GM23248 (cell line): ENCODE data around the gene DNAJC17. TPM values are rescaled to one million over a fixed set of nuclear protein-coding genes. Genes with fewer than 3 reads are reported as not detected.

Experiments used
- DNase-seq: peaks from one replicate; pipeline ENCODE4 v3.0.0-alpha.2; 2015
- H2AFZ ChIP-seq: fragments of 200-600 bp; sonication (generic); 2 replicates; pipeline ENCODE4 v1.6.1; 2016; ENCODE audit warnings: antibody characterized with exemption
- H3F3A ChIP-seq: fragments of 200-600 bp; sonication (generic); 2 replicates; pipeline ENCODE4 v1.6.1; 2016; ENCODE audit warnings: mild to moderate bottlenecking, antibody characterized with exemption, mixed run types; ENCODE audit not compliant: insufficient read depth
- H3K27ac ChIP-seq: fragments of 200-600 bp; sonication (generic); 2 replicates; pipeline ENCODE4 v1.5.1; 2016; ENCODE audit warnings: mild to moderate bottlenecking
- H3K27me3 ChIP-seq: fragments of 200-600 bp; sonication (generic); replicated peaks from 2 replicates; pipeline ENCODE4 v1.6.1; 2016; ENCODE audit warnings: mild to moderate bottlenecking; ENCODE audit not compliant: insufficient read depth
- H3K36me3 ChIP-seq: fragments of 200-600 bp; sonication (generic); 2 replicates; pipeline ENCODE4 v1.6.1; 2016; ENCODE audit warnings: low read depth, mild to moderate bottlenecking
- H3K4me1 ChIP-seq: fragments of 200-600 bp; sonication (generic); 2 replicates; pipeline ENCODE4 v1.6.1; 2016; ENCODE audit warnings: mild to moderate bottlenecking; ENCODE audit not compliant: insufficient read depth
- H3K4me2 ChIP-seq: fragments of 200-600 bp; sonication (generic); one replicate; pipeline ENCODE4 v1.6.1; 2016; ENCODE audit warnings: mild to moderate bottlenecking; ENCODE audit not compliant: unreplicated experiment
- H3K4me3 ChIP-seq: fragments of 200-600 bp; sonication (generic); 2 replicates; pipeline ENCODE4 v1.5.1; 2016; ENCODE audit warnings: mild to moderate bottlenecking
- H3K79me2 ChIP-seq: fragments of 200-600 bp; sonication (generic); 2 replicates; pipeline ENCODE4 v1.6.1; 2016; ENCODE audit warnings: mild to moderate bottlenecking; ENCODE audit not compliant: insufficient read depth
- H3K9ac ChIP-seq: fragments of 200-600 bp; sonication (generic); 2 replicates; pipeline ENCODE4 v1.6.1; 2016; ENCODE audit warnings: mild to moderate bottlenecking
- H3K9me2 ChIP-seq: fragments of 200-600 bp; sonication (generic); 2 replicates; pipeline ENCODE4 v1.6.1; 2016; ENCODE audit warnings: mixed run types, mild to moderate bottlenecking, moderate library complexity; ENCODE audit not compliant: insufficient read depth
- H3K9me3 ChIP-seq: fragments of 200-600 bp; sonication (generic); one replicate; pipeline ENCODE4 v1.6.1; 2017; ENCODE audit warnings: low read depth
- H4K20me1 ChIP-seq: fragments of 200-600 bp; sonication (generic); 2 replicates; pipeline ENCODE4 v1.6.0; 2016; ENCODE audit not compliant: insufficient read depth
- EZH2 ChIP-seq: fragments of 200-600 bp; sonication (generic); IDR thresholded peaks from 2 replicates; pipeline ENCODE4 v1.6.1; 2018; ENCODE audit warnings: antibody characterized with exemption, mild to moderate bottlenecking; ENCODE audit not compliant: insufficient read depth, poor library complexity, severe bottlenecking
- EZH2phosphoT487 ChIP-seq: fragments of 200-600 bp; sonication (generic); IDR thresholded peaks from 2 replicates; pipeline ENCODE4 v1.6.1; 2018; ENCODE audit warnings: antibody characterized with exemption, moderate library complexity, mild to moderate bottlenecking, low read depth; ENCODE audit not compliant: insufficient read depth
- WGBS, 2 experiments: methylation state at CpG; one replicate each; pipeline ENCODE4 v1.1.6; 2015 to 2017; ENCODE audit warnings: low lambda C conversion rate in 2 of 2, low coverage in 1 of 2; ENCODE audit errors: missing lambda C conversion rate in 2 of 2; 5-methylcytosine and 5-hydroxymethylcytosine counted together
- in situ Hi-C: fragments of 300-500 bp; cut with MboI; formaldehyde crosslinking; loops from 2 replicates; pipeline ENCODE4 v1.15.0; 2020
- polyA plus RNA-seq: library from polyadenylated mRNA; unstranded; fragments of >200 nt; fragmentation: Nextera tagmentation; extraction: Ambion mirVana; gene quantifications from 2 replicates; pipeline ENCODE4 v1.2.1, GENCODE V29; 2016
- total RNA-seq: library from RNA; depleted of rRNA; stranded (reverse); fragments of >200 nt; shearing (Covaris generic); gene quantifications from 2 replicates; pipeline ENCODE4 v1.2.3, GENCODE V29; 2014

DNAJC17 gene
- total and polyA plus RNA-seq, 2 experiments from 2014 or later = 13.4 to 36.4 TPM

DNA sequence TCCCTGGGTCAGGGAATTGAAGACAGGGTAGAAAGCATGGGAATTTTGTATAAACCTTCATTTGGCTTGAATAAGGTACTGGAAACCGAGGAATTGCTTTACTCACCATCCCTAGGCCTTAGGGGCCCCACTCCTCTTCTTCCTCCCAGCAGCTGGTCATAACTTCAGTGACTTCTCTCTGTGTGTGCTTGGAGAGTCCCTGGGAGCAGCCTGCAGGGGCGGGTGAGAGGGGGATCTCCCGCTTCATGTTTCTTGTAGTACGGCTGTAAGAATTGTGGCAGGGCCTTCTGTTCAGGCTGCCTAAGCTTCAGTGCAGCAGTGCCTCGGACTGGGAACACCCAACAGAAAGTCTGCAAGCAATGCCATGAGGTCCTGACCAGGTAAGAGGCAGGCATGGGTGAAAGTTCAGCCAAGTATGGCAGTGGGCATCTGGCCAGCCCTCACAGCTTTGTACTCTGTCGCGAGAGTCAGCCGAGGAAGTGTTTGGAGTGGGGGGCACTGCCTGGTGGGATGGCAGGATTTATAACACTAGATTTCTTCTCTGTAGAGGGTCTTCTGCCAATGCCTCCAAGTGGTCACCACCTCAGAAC lies 1.7 kb upstream of the DNAJC17 start:
- no peak for DNase-seq
- Histone ChIP-seq H3K4me2 (no peak overlapping the region), H3K27ac (no peak overlapping the region), H3K36me3 (no peaks in the 10 kb centered on the region), H3K9me2 (no peaks in the 10 kb centered on the region), H3K4me1 (peaks cover 5% of the 10 kb centered on the region), H3K4me3 (no peak overlapping the region), H3F3A (no peaks in the 10 kb centered on the region), H2AFZ (no peak overlapping the region), H3K79me2 (peaks cover 36% of the 10 kb centered on the region), H4K20me1 (no peaks in the 10 kb centered on the region), H3K27me3 (no peaks in the 10 kb centered on the region), H3K9me3 (no peaks in the 10 kb centered on the region), H3K9ac (no peak overlapping the region)
- in situ Hi-C loops = no loop called here
- 74 to 77% methylated on average over 8 of the region's 8 CpGs for WGBS, 2 experiments
- TF ChIP-seq EZH2 (no peak), EZH2phosphoT487 (no peak)

GRCh38 chr15:40807888-40808461 lies 702 bp upstream of the DNAJC17 start:
- Histone ChIP-seq H3K9ac (peak overlapping the region; percentile 55), H3K4me2 (peak overlapping the region; percentile 85), H3K79me2 (peaks cover 46% of the 10 kb centered on the region), H3K9me3 (no peaks in the 10 kb centered on the region), H3K36me3 (no peaks in the 10 kb centered on the region), H3F3A (no peaks in the 10 kb centered on the region), H3K4me3 (peak overlapping the region; percentile 97), H2AFZ (peak overlapping the region; percentile 100), H3K27ac (no peak overlapping the region), H4K20me1 (no peaks in the 10 kb centered on the region), H3K4me1 (peaks cover 5% of the 10 kb centered on the region), H3K27me3 (no peaks in the 10 kb centered on the region), H3K9me2 (no peaks in the 10 kb centered on the region)
- no peak for DNase-seq
- in situ Hi-C loops = no loop called here
- TF ChIP-seq EZH2 (no peak), EZH2phosphoT487 (no peak)
- WGBS, 2 experiments = 63 to 64% methylated on average over 19 of the region's 19 CpGs

DNA sequence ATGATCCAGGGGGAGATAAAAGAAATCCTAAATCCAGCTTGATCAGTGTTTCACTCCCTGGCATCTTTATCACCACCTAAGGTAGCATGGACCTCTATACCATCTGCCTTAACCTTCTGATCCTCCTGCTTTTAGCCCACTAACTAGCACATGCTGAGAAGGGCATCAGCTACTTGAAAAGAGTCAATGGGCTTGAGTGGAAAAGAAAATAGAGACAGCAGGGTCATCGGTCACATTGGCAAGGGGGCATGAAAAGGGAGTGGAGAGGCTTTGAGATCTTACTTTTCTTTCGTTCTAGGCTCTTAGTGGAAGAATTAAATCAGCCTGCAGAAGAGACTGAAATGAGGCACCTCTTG lies 623 bp downstream of the DNAJC17 start:
- Histone ChIP-seq H3K4me1 (peaks cover 5% of the 10 kb centered on the region), H3K9me2 (no peaks in the 10 kb centered on the region), H3K4me2 (peak overlapping the region; percentile 100), H3F3A (no peaks in the 10 kb centered on the region), H3K27ac (0 out of 2 replicates have a peak overlapping the region, but pooled peaks have one; percentile 65), H2AFZ (peak overlapping the region; percentile 100), H4K20me1 (no peaks in the 10 kb centered on the region), H3K9me3 (no peaks in the 10 kb centered on the region), H3K9ac (peak overlapping the region; percentile 85), H3K27me3 (no peaks in the 10 kb centered on the region), H3K4me3 (peak overlapping the region; percentile 97), H3K36me3 (no peaks in the 10 kb centered on the region), H3K79me2 (peaks cover 59% of the 10 kb centered on the region)
- 0 to 2% methylated on average over 2 of the region's 2 CpGs for WGBS, 2 experiments
- TF ChIP-seq EZH2phosphoT487 (no peak), EZH2 (no peak)
- DNase-seq = no peak
- in situ Hi-C loops = no loop called here

DNA sequence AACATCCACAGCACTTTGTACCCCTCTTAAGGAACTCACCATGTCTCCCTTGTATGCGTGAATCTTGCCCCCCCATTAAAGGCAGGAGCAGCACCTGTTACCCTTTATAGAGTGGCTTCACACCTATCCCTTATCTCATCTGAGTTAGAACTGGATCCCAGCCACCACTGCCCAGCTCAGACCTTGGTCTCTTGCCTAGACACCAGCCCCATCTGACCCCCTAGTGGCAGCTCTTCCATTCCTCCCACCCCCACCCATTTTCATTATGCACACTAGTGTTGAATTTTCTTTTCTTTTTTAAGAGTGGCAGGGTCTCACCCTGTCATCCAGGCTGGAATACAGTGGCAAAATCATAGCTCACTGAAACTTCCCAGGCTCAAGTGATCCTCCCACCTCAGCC lies 3.6 kb downstream of the DNAJC17 start:
- Histone ChIP-seq H3K9ac (no peak overlapping the region), H3K9me3 (no peaks in the 10 kb centered on the region), H3K9me2 (no peaks in the 10 kb centered on the region), H3K27me3 (no peaks in the 10 kb centered on the region), H3K27ac (no peak overlapping the region), H3K79me2 (peaks cover 86% of the 10 kb centered on the region), H3K36me3 (no peaks in the 10 kb centered on the region), H4K20me1 (peaks cover 4% of the 10 kb centered on the region; the same call in 1 of the 2 replicates), H3K4me1 (peaks cover 5% of the 10 kb centered on the region), H2AFZ (no peak overlapping the region), H3K4me2 (no peak overlapping the region), H3F3A (no peaks in the 10 kb centered on the region), H3K4me3 (no peak overlapping the region)
- TF ChIP-seq EZH2phosphoT487 (no peak), EZH2 (no peak)
- 71 to 78% methylated on average over 1 of the region's 1 CpG for WGBS, 2 experiments
- in situ Hi-C loops = no loop called here
- no peak for DNase-seq
